GM19324 (cell line): Measurements from ENCODE around the gene CDKN2A.
"Not testable (repeated sequence)": the region's sequence is repeated elsewhere in the genome, so short reads cannot be mapped to it uniquely, and the experiment has no call there.

Source experiments
- ATAC-seq: cut with Tn5 transposase; IDR thresholded peaks from one replicate; pipeline ENCODE4 v1.9.1; 2021; ENCODE audit warnings: mild to moderate bottlenecking, moderate library complexity; ENCODE audit not compliant: unreplicated experiment, low FRiP score

The CDKN2A gene

DNA sequence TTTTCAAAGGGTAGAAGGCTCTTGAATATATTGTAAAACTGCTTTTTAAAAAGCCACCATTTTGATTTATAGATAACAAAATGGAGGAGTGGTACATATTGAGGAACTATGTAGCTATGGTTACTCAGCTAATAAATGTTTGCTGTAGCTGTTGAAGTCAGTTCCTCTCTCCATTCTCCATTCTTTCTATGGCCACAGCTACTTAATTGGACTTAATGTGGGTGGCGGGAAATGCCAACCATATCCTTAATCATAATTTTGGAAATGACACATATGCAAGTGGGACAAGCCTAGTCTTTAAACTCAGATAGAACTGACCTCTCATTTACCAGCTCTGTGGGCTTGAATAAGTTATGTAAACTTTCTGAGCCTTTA is 10.6 kb downstream of the CDKN2A start:
- ATAC-seq = no peak

DNA sequence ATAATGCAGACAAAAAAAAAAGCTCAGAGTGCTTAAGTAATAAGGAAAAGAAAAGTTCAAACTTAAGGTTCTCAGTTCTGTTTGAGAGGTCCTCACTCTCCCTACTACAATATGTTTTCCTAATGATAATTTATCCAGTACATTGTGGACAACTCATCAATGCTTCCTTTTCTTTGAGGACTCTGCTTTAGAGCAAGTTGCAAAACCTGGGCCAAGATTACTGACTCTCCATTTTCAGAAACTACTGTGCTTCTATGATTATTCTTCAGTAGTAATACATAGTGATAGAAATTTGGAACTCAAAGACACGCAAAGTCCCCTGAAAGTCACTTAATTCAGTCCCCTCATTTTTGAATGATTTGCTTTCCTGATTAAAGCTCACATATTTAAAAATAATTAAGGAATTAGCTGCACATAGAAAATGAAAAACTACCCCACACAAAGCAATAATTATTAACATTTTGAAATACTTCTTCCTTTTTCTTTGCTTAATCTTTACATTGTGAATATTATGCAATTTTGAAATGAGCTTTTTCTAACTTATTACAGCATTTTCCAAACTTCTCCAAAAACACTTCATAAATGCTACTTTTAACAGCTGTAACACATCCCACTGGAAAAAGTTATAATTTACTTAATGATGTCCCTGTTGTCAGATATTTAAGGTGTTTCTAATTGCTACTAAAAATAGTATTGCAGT is 11.2 kb downstream of the CDKN2A start:
- ATAC-seq = no peak

DNA sequence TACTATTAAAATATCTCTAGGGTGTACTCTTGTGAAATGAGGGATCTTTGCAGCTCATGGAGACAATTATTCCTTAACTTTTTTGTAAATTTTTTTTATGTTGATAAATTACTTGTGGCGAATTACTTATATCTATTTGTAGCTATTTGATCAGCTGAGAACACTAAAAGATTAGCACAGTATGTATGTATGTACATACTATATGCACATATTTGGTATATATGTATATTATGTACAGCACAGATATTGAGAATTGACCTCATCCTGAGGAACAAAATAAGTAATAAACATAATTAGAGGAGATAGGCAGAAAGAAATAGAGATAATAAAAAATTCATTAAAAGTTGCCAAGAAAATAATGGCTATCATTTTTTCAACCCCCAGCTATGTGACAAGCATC is 11.8 kb downstream of the CDKN2A start:
- ATAC-seq = no peak

DNA sequence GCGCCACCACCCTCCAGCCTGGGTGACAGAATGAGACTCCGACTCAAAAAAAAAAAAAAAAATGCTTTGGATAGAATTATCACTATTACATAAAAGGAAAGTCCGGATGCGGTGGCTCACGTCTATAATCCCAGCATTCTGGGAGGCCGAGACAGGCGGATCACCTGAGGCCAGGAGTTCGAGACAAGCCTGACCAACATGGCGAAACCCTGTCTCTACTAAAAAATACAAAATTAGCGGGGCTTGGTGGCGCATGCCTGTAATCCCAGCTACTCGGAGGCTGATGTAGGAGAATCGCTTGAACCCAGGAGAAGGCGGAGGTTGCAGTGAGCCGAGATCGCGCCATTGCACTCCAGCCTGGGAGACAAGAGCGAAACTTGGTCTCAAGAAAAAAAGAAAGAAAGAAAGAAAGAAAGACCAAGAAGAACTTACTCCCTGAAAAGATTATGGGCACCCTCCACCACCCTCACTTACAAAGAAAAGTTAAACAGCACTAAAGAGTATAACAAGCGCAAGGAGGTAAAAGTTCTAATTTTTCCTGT is 17.8 kb downstream of the CDKN2A start:
- no peak for ATAC-seq

DNA sequence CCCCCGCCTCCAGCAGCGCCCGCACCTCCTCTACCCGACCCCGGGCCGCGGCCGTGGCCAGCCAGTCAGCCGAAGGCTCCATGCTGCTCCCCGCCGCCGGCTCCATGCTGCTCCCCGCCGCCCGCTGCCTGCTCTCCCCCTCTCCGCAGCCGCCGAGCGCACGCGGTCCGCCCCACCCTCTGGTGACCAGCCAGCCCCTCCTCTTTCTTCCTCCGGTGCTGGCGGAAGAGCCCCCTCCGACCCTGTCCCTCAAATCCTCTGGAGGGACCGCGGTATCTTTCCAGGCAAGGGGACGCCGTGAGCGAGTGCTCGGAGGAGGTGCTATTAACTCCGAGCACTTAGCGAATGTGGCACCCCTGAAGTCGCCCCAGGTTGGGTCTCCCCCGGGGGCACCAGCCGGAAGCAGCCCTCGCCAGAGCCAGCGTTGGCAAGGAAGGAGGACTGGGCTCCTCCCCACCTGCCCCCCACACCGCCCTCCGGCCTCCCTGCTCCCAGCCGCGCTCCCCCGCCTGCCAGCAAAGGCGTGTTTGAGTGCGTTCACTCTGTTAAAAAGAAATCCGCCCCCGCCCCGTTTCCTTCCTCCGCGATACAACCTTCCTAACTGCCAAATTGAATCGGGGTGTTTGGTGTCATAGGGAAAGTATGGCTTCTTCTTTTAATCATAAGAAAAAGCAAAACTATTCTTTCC is 19.3 kb downstream of the CDKN2A start:
- peak; percentile 78 for ATAC-seq

DNA sequence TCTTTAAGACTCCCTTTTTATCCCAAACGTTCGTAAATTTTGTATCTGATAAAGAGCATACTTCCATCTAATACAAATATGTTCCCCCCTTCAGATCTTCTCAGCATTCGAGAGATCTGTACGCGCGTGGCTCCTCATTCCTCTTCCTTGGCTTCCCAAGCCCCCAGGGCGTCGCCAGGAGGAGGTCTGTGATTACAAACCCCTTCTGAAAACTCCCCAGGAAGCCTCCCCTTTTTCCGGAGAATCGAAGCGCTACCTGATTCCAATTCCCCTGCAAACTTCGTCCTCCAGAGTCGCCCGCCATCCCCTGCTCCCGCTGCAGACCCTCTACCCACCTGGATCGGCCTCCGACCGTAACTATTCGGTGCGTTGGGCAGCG is 19.9 kb downstream of the CDKN2A start:
- ATAC-seq = no peak

DNA sequence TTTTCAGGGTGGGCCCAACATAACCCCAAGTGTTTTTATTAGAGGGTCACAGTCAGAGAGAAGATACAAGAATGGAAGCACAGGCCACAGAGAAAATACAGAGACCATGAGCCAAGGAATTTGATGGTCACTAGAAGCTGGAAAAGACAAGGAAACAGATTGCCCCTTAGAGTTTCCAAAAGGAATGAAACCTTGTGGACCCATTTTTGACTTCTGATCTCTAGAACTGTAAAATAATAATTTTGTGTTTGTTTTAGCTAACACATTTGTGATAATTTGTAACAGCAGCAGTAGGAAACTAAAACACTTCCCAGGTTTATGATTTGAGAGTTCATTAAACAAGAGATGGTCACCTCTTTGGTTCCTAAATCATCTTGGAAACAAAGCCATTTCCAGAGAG is 21.8 kb downstream of the CDKN2A start:
- ATAC-seq = no peak

DNA sequence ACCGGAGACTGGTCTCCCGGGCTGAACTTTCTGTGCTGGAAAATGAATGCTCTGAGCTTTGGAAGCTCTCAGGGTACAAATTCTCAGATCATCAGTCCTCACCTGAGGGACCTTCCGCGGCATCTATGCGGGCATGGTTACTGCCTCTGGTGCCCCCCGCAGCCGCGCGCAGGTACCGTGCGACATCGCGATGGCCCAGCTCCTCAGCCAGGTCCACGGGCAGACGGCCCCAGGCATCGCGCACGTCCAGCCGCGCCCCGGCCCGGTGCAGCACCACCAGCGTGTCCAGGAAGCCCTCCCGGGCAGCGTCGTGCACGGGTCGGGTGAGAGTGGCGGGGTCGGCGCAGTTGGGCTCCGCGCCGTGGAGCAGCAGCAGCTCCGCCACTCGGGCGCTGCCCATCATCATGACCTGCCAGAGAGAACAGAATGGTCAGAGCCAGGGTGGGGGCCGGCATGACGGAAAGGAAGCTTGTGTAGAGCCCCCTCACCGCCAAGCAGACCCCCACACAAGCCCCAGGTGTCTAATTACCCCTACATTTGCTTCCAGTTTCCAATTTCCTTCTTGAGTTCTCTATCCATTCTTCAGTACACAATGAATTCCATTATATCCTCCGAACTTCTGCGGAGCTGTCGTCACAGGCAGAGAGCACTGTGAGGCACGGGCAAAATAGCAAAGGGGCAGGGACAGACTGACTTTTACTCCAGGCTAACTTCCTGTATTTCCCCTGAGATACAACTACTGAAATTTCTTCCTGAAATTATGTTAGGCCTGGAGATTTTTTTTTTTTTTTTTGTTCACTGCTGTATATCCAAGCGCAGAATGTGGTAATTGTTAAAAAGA is 23.2 kb downstream of the CDKN2A start:
- ATAC-seq = no peak

DNA sequence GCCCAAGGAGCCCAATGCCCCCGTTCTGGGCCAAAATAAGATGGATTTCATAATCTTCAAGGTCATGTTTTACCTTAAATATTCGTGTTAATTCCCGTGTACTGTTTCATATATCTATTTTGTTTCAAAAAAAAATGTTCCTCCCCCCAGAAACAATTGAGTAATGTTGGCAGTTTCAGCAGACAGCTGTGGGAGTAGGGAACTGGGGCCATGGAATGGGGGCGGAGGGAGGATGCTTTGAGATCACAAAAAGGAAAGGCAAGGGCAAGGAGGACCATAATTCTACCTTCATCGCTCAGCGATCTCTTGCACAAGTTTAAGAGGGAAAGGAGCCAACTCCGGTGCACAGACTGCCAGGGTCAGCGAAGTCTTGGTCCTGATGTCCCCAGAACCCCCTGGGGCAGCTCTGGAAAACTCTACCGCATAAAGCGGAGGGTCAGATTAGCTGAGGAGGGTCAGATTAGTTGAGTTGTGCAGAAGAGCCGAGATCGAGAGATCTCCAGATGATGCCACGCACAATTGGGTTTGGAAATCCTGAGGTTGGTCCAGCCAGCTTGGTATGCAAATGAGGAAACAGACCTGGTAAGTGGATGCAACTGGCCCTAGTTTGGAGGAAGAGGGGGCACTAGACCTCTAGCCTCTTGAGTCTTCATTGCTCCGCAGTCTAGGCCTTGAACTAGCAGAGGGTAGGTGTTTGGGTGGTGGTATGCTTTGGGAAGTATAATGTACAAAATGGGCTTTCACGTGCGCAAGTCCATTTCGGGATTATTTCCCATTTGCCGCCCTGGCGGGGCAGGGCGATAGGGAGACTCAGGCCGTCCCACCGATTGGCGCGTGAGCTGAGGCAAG is 24.0 kb downstream of the CDKN2A start:
- ATAC-seq = no peak

DNA sequence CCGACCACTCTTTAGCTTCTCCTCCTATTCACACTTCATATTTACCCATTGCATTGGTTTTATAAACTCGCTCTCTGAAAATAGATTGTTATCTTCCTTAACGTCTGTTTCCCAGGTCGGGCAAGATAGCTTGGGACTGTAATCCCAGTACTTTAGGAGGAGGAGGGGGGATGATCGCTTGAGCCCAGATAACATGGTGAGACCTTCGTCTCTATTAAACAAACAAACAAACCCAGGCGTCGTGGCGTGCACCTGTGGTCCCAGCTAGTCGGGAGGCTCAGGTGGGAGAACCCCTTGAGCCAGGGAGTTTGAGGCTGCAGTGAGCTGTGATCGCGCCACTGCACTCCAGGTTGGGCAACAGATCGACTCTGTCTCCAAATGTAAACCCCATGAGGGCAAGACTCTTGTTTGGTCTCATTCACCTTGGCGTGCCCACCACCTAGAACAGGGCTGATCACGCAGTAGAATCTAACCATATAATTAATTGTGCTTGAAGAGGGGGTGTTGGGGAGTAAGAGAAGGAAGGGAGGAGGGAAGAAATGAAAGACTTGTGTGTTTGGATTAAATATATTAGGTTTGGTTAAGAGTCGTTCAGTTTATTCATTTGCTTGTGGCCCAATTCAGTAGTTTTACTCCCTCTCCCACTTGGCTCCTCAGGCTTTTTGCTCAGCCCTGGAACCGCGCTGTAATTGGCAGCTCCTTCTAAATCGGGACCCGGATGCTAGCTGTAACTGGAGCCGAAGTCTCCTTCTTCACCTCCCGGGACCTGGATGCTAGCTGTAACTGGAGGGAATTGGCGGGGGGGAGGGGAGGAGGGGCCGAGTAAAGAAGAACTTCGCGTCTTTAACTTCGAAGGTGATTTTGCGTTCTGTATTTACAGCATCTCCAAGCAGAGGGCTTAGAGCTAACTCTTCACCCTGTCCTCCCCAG is 24.9 kb downstream of the CDKN2A start:
- ATAC-seq = no peak

DNA sequence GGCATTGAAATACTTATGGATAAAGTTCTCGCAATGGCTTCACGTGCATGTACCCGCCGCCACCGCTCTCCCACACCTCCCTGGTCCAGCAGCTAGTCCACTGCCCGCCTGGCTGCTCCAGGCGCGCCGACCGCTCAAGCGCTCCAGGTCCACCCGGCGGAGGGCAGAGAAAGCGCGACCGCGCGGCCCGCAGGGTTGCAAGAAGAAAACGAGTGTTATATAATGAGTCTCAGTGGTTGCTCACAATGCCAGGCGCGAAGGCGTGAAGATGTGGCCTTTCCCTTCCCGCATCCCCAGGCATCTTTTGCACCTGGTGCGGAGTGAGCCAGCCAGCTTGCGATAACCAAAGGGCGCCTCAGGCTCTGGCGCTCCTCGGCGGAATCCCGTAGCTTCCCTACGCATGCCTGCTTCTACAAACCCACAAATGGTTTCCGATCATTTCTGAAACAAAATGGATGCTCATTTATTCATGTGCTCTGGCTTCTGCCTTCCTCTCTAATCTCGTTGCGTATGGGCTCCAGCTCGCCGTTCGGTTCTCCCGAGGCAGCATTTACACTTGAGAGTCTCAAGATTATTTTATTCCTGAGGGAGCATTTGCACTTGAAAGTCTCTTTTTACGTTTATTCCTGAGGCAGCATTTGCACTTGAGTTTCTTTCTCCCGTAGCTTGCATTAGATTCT is 25.7 kb downstream of the CDKN2A start:
- no peak for ATAC-seq

DNA sequence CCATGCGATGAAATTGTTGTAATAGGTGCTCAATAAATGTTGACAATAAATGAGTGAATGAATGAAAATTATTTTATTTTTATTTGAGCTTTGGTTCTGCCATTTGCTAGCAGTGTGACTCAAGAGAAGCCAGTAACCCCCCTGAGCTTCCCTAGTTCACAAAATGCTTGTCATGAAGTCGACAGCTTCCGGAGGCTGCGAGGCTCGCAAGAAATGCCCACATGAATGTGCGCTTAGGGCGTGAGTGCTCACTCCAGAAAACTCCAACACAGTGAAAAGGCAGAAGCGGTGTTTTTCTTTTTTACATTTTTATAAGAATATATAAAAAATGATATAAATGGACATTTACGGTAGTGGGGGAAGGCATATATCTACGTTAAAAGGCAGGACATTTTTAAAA is 26.5 kb downstream of the CDKN2A start:
- ATAC-seq = no peak

DNA sequence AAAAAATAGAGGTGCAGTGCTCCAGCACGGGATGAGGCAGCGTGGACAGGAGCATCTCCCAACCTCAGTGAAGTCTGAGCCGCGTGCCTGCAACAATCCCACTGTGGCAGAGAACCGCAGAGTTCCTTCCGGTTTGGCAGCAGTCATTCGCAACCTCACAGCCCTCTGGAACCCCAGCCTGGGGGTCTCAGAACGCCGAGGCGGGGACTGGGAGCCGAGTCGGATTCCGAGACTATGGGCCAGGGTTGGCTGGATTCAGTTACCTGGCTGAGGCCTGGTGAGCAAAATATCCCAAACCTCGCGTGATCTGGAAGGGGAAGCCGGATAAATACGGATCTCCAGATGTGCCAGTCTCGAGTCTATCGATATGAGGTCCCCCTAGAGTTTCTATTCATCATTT is 27.0 kb downstream of the CDKN2A start:
- no peak for ATAC-seq

DNA sequence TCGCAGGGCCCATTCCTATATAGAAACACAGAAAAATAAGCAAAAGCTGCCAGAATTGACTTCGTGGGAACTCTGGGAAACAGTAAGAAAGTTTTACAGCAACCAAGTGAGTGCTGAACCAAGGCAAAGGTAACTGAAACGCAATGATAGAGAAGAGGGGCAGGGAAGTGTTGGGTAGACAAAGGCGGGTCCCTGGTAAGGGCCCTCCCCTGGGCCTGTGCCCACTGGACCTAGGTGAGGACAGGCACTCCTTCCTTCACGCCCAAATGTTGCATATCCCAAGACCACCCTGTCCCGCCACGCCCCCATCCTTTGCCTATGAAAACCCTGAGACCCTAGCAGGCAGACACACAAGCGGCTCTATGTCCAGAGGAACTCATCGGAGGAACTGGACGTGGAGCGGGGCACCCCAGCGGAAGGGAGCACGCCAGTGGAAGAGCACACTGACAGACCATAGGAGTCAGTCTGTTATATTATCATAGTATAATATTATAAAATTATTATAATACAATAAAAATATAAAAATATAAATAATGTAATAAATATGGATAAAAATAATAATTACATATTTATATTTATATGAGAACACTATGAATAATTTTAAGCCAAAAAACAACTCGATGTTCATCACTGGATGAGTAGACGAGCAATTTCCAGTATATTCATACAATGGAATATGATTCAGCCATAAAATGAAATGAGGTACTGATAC is 27.9 kb downstream of the CDKN2A start:
- ATAC-seq = no peak

DNA sequence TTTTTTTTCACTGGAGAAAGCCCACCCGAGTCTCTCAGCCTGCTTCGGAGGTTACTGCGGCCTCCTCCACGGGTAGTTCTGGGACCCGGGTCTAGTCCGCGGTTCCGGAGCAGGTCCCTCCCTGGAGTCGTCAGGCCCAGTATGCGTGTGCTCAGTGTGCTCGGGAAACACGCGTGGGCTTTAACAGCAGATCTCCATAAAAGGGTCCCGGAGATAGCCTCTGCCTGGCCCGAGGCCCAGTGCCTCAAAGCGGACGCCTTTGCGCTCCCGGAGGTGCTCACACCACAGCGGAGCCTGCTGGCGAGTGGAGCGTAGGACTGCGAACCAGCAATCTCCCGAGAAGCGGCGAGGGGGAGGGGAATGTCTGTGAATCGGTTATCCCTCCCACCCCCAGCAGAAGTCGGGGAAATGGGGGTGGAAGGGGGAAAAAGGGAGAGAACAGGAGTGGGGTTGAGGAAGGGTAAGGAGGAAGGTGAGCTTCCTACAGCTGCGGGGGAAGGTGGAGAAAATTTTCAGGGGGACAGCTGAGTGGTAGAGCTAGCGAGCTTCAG is 28.7 kb downstream of the CDKN2A start:
- peak; percentile 86 for ATAC-seq

DNA sequence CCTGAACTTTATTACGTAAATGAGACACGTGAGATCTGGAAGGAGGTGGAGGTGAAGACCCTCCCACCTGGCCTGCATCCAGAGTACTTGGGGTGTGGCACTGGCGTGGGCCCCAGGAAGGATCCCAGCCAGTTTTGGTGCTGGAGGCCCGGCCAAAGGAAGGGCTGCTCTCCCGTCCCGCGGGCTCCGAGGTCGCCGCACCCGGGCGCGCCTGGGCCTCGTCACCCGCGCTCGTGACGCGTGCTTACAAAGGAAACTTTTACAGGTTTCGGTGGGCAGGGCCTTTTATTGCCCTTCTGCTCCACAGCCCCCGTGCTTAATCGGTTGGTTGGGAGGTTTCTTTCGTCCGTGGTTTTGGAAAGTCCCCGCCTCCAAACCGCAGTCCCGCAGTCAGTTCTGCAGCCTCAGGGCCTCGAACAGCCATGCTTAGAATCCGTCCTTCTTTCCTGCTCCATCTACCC is 29.2 kb downstream of the CDKN2A start:
- peak; percentile 57 for ATAC-seq

DNA sequence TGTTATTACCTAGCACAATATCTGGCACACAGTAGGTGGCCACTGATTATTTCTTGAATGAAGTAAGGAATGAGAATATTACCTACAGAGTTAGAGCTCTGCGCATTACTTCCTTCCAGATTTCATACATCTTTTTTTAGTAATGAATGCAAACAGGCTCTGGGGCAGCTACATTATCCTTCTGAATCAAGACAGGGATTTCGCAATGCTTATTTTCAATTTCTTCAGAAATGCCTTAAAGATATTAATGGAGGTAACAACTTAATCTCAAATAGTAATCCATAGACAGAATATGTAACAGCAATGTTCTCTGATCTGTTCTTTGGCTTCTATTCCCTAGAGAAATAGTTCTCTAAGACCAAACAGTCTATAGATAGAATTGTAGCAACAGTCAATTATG is 32.6 kb downstream of the CDKN2A start:
- no peak for ATAC-seq

DNA sequence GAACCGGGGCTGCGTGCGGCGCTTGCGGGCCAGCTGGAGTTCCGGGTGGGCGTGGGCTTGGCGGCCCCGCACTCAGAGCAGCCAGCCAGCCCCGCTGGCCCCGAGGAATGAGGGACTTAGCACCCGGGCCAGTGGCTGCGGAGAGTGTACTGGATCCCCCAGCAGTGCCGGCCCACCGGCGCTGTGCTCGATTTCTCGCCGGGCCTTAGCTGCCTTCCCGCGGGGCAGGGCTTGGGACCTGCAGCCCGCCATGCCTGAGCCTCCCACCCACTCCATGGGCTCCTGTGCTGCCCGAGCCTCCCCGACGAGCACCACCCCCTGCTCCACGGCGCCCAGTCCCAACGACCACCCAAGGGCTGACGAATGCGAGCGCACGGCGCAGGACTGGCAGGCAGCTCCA is 34.9 kb downstream of the CDKN2A start:
- ATAC-seq = not testable (repeated sequence)
